Measurements from ENCODE around the gene GATB.

GRCh38 chr4:151804821-151805220 lies 44.0 kb upstream of the GATB start:
- TF ChIP-seq ZNF8 (CRISPR knock-in tag; IDR thresholded peaks at IDR 0.05): no peak
- no peak for TF ChIP-seq CREB5 (CRISPR knock-in tag; IDR thresholded peaks at IDR 0.05; ENCODE audit: low read depth)
- no peak for TF ChIP-seq BACH2 (CRISPR knock-in tag; IDR thresholded peaks at IDR 0.05; ENCODE audit: borderline replicate concordance)
- no peak for TF ChIP-seq PPARA (CRISPR knock-in tag; IDR thresholded peaks at IDR 0.05; ENCODE audit: borderline replicate concordance)
- no peak for TF ChIP-seq ZC3H10 (CRISPR knock-in tag; IDR thresholded peaks at IDR 0.05)
- TF ChIP-seq CSDC2 (CRISPR knock-in tag; IDR thresholded peaks at IDR 0.05): no peak
- no peak for TF ChIP-seq CSRNP3 (CRISPR knock-in tag; IDR thresholded peaks at IDR 0.05)
